Immature natural killer cell (primary cell): ENCODE data around the gene RAB8A. TPM values are rescaled to one million over a fixed set of nuclear protein-coding genes. Genes with fewer than 3 reads are reported as not detected.

ENCODE experiments used
- DNase-seq, 3 donors: peaks; one replicate each; pipeline ENCODE4 v3.0.0; 2022; ENCODE audit warnings: mixed read lengths in 1 of 3
- H3K27ac Mint-ChIP-seq, 6 donors: one replicate each; pipeline ENCODE4 v1.8.0; 2020; ENCODE audit warnings: mixed read lengths in 6 of 6, mild to moderate bottlenecking in 5 of 6, inconsistent platforms in 4 of 6, moderate library complexity in 3 of 6
- H3K27me3 Mint-ChIP-seq, 3 donors: one replicate each; pipeline ENCODE4 v1.8.0; 2020 to 2021; ENCODE audit warnings: low read depth in 3 of 3, mild to moderate bottlenecking in 3 of 3, mixed read lengths in 3 of 3, moderate library complexity in 3 of 3, inconsistent platforms in 1 of 3
- H3K36me3 Mint-ChIP-seq, 3 donors: one replicate each; pipeline ENCODE4 v1.8.0; 2020; ENCODE audit warnings: mixed read lengths in 3 of 3, inconsistent platforms in 2 of 3, mild to moderate bottlenecking in 2 of 3
- H3K4me1 Mint-ChIP-seq, 2 donors: one replicate each; pipeline ENCODE4 v1.8.0; 2020; ENCODE audit warnings: inconsistent platforms in 2 of 2, mild to moderate bottlenecking in 2 of 2, mixed read lengths in 2 of 2, moderate library complexity in 1 of 2
- H3K4me3 Mint-ChIP-seq, 5 donors: one replicate each; pipeline ENCODE4 v1.8.0; 2020; ENCODE audit warnings: mild to moderate bottlenecking in 5 of 5, mixed read lengths in 5 of 5, inconsistent platforms in 3 of 5, moderate library complexity in 3 of 5
- H3K9me3 Mint-ChIP-seq, 6 donors: one replicate each; pipeline ENCODE4 v1.8.0; 2020; ENCODE audit warnings: mild to moderate bottlenecking in 6 of 6, mixed read lengths in 6 of 6, inconsistent platforms in 4 of 6, moderate library complexity in 3 of 6
- polyA plus RNA-seq, 3 donors: library from polyadenylated mRNA; unstranded; fragments of 300-500 nt; fragmentation: Illumina TruSeq; gene quantifications; one replicate each; pipeline ENCODE4 v1.2.3, GENCODE V29; 2021

Gene RAB8A
- polyA plus RNA-seq, 3 donors from 2014 or later = 110 to 184 (median 126) TPM

- Mint-ChIP-seq H3K9me3 (no peaks in the 10 kb centered on the region), H3K27me3 (peaks cover 18 to 28% (median 25%) of the 10 kb centered on the region in 3 donors), H3K4me3 (peak overlapping the region; percentile 97 to 98 (median 97)), H3K4me1 (peaks cover 65 to 78% of the 10 kb centered on the region in 2 donors), H3K27ac (peak overlapping the region; percentile 97 to 100 (median 99)), H3K36me3 (peaks cover 9 to 26% (median 20%) of the 10 kb centered on the region in 3 donors)
- peak; percentile 60 to 67 (median 63) for DNase-seq
Observed at GRCh38 chr19:16146112-16146511, 34.4 kb downstream of the RAB8A start.

GRCh38 chr19:16148443-16149229 is 36.9 kb downstream of the RAB8A start:
- Mint-ChIP-seq H3K4me3 (peak overlapping the region; percentile 77 to 98 (median 79)), H3K4me1 (peaks cover 52 to 69% of the 10 kb centered on the region in 2 donors), H3K36me3 (peaks cover 9 to 32% (median 24%) of the 10 kb centered on the region in 3 donors), H3K27me3 (peaks cover 8 to 16% (median 14%) of the 10 kb centered on the region in 3 donors), H3K27ac (peak overlapping the region; percentile 78 to 99 (median 94)), H3K9me3 (no peaks in the 10 kb centered on the region)
- no peak for DNase-seq

DNA sequence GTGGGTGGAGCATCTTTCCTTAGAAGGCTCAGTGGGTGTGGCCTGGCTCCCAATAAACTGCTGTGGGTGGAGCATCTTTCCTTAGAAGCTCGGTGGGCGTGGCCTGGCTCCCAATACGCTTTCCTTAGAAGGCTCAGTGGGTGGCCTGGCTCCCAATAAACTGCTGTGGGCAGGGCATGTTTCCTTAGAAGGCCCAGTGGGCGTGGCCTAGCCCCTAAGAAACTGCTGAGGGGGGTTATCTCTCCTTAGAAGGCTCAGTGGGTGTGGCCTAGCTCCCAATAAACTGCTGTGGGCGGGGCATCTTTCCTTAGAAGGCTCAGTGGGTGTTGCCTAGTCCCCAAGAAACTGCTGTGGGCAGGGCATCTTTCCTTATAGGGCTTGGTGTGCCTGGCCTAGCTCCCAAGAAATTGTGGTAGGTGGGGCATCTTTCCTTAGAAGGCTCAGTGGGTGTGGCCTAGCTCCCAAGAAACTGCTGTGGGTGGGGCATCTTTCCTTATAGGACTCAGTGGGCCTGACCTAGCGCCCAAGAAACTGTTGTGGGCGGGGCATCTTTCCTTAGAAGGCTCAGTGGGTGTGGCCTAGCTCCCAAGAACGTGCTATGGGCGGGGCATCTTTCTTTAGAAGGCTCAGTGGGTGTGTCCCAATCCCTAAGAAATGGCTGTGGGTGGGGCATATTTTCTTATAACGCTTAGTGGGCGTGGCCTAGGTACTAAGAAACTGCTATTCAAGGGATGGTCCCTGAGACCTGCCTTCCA is 42.1 kb downstream of the RAB8A start:
- Mint-ChIP-seq H3K9me3 (no peaks in the 10 kb centered on the region), H3K27me3 (peaks cover 0 to 9% (median 2%) of the 10 kb centered on the region in 3 donors), H3K4me1 (peaks cover 57 to 60% of the 10 kb centered on the region in 2 donors), H3K27ac (peak overlapping the region in 5 of 6 donors; percentile 86 to 92 (median 88)), H3K36me3 (peaks cover 24 to 57% (median 24%) of the 10 kb centered on the region in 3 donors), H3K4me3 (peak overlapping the region in 1 of 5 donors; percentile 13)
- DNase-seq = no peak

DNA sequence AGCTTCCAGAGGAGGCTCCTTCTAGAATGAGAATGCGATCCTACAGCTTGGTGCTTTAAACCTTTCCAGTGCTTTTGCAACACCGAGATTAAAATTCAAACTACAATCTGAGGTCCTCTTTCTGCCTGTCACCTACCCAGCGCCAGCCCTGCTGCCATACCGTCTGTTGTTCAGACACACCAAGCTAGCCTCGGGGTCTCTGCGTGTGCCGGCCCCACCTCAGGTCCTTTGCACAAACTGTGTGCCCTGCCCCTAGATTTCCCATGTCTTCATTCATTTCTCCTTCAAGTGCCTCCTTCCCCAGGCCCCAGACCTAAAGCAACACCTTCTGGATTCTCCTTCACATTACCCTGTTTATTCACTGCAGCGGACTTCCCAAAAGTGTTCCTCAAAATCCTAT is 42.9 kb downstream of the RAB8A start:
- H3K9me3 Mint-ChIP-seq = no peaks in the 10 kb centered on the region
- peaks cover 24 to 54% (median 24%) of the 10 kb centered on the region in 3 donors for H3K36me3 Mint-ChIP-seq
- H3K27ac Mint-ChIP-seq = peak overlapping the region; percentile 76 to 92 (median 88)
- peaks cover 0 to 9% (median 0%) of the 10 kb centered on the region in 3 donors for H3K27me3 Mint-ChIP-seq
- peaks cover 49 to 53% of the 10 kb centered on the region in 2 donors for H3K4me1 Mint-ChIP-seq
- DNase-seq = no peak
- peak overlapping the region in 1 of 5 donors; percentile 1 for H3K4me3 Mint-ChIP-seq

DNA sequence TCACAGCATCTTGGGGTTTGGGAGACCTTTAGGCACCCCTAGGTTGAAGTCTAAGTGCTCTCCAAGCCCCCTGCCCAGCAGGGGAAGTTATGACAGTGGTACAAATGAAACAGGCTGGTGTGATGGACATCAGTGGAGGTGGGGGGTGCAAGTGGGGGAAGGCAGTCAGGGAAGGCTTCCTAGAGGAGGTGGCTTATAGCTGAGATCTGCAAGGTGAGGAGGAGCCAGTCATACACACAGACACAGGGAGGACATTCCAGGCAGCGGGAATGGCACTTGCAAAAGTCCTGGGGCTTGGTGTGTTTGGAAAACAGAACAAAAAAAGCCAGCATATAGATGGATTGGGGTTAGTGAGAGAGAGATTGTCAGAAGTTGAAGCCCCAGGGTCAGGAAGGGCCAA is 43.4 kb downstream of the RAB8A start:
- Mint-ChIP-seq H3K27ac (peak overlapping the region; percentile 76 to 92 (median 88)), H3K4me1 (peaks cover 43 to 49% of the 10 kb centered on the region in 2 donors), H3K4me3 (peak overlapping the region in 3 of 5 donors; percentile 41 to 47 (median 43)), H3K36me3 (peaks cover 20 to 49% (median 20%) of the 10 kb centered on the region in 3 donors), H3K9me3 (no peaks in the 10 kb centered on the region), H3K27me3 (peaks cover 0 to 9% (median 0%) of the 10 kb centered on the region in 3 donors)
- DNase-seq = no peak

DNA sequence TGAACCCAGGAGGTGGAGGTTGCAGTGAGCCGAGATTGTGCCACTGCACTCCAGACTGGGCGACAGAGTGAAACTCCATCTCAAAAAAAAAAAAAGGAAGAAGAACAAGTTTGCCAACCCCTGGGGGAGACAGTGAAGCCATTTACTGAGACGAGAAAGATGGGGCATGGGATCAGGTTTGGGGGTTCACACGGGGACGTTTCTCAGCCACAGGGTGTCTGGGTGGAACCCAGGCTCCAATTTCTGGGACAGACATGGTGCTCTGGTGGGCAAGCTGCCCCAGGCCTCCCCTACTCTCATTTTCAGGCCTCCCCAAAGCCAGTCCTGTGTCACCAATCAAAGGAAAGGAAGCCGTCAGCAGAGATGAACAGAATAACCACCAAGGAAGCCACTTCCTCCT is 45.2 kb downstream of the RAB8A start:
- H3K9me3 Mint-ChIP-seq = no peaks in the 10 kb centered on the region
- no peak overlapping the region for H3K4me3 Mint-ChIP-seq
- peaks cover 0 to 9% (median 0%) of the 10 kb centered on the region in 3 donors for H3K27me3 Mint-ChIP-seq
- H3K36me3 Mint-ChIP-seq = peaks cover 20 to 46% (median 20%) of the 10 kb centered on the region in 3 donors
- H3K27ac Mint-ChIP-seq = peak overlapping the region in 5 of 6 donors; percentile 49 to 91 (median 73)
- DNase-seq = no peak
- peaks cover 43 to 51% of the 10 kb centered on the region in 2 donors for H3K4me1 Mint-ChIP-seq

GRCh38 chr19:16157601-16158000 is 45.9 kb downstream of the RAB8A start:
- H3K27ac Mint-ChIP-seq = peak overlapping the region in 4 of 6 donors; percentile 28 to 54 (median 46)
- H3K36me3 Mint-ChIP-seq = peaks cover 20 to 46% (median 20%) of the 10 kb centered on the region in 3 donors
- no peak overlapping the region for H3K4me3 Mint-ChIP-seq
- no peak for DNase-seq
- peaks cover 0 to 8% (median 0%) of the 10 kb centered on the region in 3 donors for H3K27me3 Mint-ChIP-seq
- H3K9me3 Mint-ChIP-seq = no peaks in the 10 kb centered on the region
- peaks cover 41 to 49% of the 10 kb centered on the region in 2 donors for H3K4me1 Mint-ChIP-seq

GRCh38 chr19:16159655-16160054 is 48.0 kb downstream of the RAB8A start:
- peaks cover 25 to 32% of the 10 kb centered on the region in 2 donors for H3K4me1 Mint-ChIP-seq
- H3K27me3 Mint-ChIP-seq = peaks cover 0 to 5% (median 0%) of the 10 kb centered on the region in 3 donors
- H3K27ac Mint-ChIP-seq = peak overlapping the region in 4 of 6 donors; percentile 34 to 75 (median 66)

DNA sequence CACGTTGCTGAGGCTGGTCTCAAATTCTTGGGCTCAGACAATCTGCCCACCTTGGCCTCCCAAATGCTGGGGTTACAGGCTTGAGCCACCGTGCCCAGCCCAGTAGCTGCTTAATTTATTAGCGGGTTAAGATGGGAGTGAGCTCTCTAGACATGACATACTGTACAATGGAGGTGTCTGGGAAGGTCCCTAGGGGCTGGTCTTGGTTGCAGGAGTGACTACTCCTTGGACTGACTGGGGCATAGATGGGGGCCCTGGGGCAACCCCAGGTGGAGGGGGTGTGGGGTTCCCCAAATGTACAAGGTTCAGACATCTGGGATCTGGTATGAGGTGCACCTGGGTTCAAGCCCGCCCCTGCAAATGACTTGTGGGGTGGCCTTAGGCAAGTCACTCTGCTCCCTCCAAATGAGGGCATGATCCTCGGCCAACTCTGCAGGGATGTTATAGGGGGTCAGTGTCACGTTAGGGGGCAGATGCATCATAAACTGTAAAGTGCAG is 48.8 kb downstream of the RAB8A start:
- no peak for DNase-seq
- H3K9me3 Mint-ChIP-seq = no peaks in the 10 kb centered on the region
- peak overlapping the region in 4 of 6 donors; percentile 22 to 80 (median 46) for H3K27ac Mint-ChIP-seq
- peaks cover 0 to 2% (median 0%) of the 10 kb centered on the region in 3 donors for H3K27me3 Mint-ChIP-seq
- H3K36me3 Mint-ChIP-seq = peaks cover 5 to 21% (median 8%) of the 10 kb centered on the region in 3 donors
- no peak overlapping the region for H3K4me3 Mint-ChIP-seq
- peaks cover 18 to 24% of the 10 kb centered on the region in 2 donors for H3K4me1 Mint-ChIP-seq

More at GRCh38 chr19:16159655-16160054, 48.0 kb downstream of the RAB8A start:
- Mint-ChIP-seq H3K4me3 (no peak overlapping the region), H3K9me3 (no peaks in the 10 kb centered on the region), H3K36me3 (peaks cover 14 to 29% (median 16%) of the 10 kb centered on the region in 3 donors)
- DNase-seq = no peak

DNA sequence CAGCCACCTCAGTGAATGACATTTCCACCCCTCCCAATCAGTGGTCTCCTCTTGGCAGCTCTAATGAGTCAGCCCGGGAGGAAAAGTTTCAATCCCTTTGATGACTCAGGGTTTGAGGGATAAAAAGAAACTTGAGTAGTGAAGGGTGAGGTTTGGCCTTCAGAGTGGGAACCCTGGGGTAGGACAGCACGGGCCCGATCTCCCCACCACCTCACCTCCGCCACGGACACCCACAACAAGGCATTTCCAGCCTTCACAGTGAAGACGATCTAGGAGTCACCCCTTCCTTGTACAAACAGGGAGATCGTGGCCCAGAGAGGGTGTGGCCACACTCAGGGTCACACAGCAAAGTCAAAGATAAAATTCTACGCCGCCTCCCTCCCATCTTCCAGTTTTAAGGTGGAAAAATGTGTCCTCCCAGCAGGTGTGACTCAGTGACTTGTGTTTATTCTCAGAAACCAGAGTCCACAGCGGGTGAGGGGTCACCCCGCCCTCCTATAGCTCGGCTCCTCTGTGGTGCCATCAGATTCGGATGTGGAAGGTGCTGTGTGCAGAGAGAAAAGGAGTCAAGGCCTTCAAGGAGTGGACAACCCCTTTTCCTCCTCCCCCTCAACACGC is 49.4 kb downstream of the RAB8A start:
- H3K4me3 Mint-ChIP-seq = no peak overlapping the region
- H3K9me3 Mint-ChIP-seq = no peaks in the 10 kb centered on the region
- peaks cover 5 to 17% (median 8%) of the 10 kb centered on the region in 3 donors for H3K36me3 Mint-ChIP-seq
- H3K27me3 Mint-ChIP-seq = no peaks in the 10 kb centered on the region
- H3K4me1 Mint-ChIP-seq = peaks cover 16 to 18% of the 10 kb centered on the region in 2 donors
- H3K27ac Mint-ChIP-seq = peak overlapping the region in 5 of 6 donors; percentile 34 to 80 (median 65)
- no peak for DNase-seq

- Mint-ChIP-seq H3K27me3 (no peaks in the 10 kb centered on the region), H3K27ac (peak overlapping the region in 1 of 6 donors; percentile 4), H3K4me1 (peaks cover 10 to 14% of the 10 kb centered on the region in 2 donors), H3K36me3 (peaks cover 0 to 10% (median 1%) of the 10 kb centered on the region in 3 donors), H3K4me3 (no peak overlapping the region), H3K9me3 (no peaks in the 10 kb centered on the region)
- DNase-seq = no peak
Observed at GRCh38 chr19:16161840-16162239, 50.2 kb downstream of the RAB8A start.

DNA sequence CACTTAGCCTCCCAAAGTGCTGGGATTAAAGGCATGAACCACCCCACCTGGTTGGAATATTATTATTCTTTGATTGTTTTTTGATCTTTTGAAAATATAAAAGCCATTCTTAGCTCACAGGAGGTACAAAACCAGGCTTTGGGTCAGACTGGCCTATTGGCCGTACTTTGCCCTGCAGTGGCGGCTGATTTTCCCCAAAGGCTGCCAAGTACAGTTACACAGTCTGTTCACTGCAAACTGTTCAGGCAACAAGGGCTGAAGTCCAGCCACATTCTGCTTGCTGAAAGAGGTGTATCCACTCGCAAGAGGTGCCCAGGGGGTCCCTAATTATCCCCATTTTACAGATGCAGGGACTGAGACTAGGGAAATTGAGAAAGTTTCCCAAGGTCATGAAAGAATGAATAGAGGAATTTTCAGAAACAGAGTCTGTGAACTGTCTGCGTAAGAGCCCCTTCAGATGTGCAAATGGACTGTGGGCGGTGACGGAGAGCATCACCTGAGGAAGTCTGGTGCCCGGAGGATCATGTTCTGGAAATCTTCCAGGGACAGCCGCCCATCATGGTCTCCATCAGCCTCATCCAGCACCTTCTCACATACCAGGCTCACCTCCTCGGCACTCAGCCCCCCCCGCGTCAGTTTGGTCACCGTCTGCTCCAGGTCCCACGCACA is 52.7 kb downstream of the RAB8A start:
- Mint-ChIP-seq H3K4me1 (peaks cover 32% of the 10 kb centered on the region in 2 donors), H3K9me3 (peaks cover 0 to 7% (median 6%) of the 10 kb centered on the region in 6 donors), H3K27ac (no peak overlapping the region), H3K27me3 (peaks cover 0 to 2% (median 2%) of the 10 kb centered on the region in 3 donors), H3K4me3 (no peak overlapping the region), H3K36me3 (peaks cover 0 to 8% (median 4%) of the 10 kb centered on the region in 3 donors)
- DNase-seq = no peak
